HG03025 (cell line): ENCODE results near the gene OR6K2.

Source experiments
- ATAC-seq: cut with Tn5 transposase; IDR thresholded peaks from one replicate; pipeline ENCODE4 v1.9.1; 2021; ENCODE audit warnings: mild to moderate bottlenecking, moderate library complexity; ENCODE audit not compliant: unreplicated experiment, low FRiP score

OR6K2 gene

DNA sequence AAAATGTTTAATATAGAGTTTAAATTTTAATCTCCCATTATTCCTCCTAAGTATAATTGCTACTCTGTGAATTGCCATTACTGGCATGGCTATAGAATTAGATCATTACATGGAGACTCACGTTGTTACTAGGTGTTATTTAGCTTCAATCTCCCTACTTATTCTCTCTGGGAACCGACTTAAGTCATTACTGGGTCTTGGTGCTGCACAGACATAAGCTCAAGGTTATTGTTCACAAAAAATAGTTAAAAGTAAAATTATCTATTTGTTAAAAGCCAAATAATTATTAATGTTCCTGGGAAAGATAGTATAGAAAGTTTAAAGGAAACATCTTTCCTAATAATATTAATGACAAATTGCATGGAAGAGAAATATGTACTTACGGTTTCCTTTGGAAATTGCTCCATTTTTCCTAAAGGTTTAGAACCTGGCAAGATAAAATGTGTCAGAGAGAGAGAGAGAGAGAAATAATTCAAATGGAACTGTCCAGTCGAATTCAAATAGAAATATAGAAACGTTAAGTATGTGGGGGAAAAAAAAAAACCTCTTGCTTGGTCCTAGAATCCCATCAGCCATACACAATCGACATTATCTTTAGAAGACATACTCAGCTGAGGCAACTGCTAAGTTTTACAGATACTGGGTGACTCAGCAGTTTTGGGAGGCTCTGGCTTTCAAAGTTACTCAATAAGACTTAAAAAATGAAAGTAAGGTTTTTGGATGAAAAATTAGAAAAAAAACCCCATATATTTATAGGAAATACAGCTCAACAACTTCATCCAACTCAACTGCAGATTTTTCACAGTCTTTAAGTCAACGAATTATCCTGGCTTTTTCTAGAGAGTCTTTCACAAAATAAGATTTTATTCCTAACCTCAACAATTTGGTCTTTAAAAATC lies 14.1 kb downstream of the OR6K2 start, which contains the start of gene SPTA1:
TSS of gene SPTA1 (minus strand) at position 605 of the 899 bp plus-strand sequence. CDS start at position 407, 198 bp downstream.
- ATAC-seq, result no peak

DNA sequence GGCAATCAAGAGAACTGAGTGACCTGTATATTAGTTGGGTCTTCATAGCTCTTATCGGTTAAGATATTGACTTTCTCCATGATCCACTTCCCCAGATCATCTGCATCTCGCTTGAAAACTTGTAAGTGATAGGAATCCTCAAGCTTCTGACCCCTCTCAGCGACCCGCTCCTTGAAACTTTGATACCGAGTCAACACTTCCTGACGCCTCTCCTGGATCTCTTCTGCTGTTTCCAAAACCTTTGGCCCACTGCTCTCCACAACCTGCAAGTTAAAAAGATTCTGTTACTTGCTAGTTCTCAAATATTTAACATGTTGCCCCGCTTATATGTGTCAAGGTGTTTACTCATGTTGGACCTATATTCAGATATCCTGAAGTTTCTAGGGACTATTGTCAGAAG lies 15.4 kb downstream of the OR6K2 start:
- no peak for ATAC-seq

DNA sequence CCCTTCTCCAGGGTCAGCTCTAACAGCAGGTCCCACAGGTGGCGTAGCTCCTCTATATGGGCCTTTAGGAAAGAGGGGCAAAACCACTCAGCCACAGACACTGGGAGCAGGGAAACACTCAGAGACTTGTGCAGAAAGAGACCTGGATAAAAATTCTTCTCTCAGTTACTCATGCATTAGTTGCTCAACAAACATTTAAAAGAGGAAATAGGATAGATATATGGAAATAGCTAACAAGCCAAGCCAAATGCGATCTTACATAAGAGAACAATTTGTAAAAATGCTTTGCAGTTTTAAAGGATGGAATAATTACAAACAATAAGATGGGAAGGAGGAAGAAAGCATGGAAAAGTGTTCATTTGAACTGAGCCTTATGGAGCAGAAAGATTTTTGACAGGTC lies 18.8 kb downstream of the OR6K2 start:
- ATAC-seq, result no peak

DNA sequence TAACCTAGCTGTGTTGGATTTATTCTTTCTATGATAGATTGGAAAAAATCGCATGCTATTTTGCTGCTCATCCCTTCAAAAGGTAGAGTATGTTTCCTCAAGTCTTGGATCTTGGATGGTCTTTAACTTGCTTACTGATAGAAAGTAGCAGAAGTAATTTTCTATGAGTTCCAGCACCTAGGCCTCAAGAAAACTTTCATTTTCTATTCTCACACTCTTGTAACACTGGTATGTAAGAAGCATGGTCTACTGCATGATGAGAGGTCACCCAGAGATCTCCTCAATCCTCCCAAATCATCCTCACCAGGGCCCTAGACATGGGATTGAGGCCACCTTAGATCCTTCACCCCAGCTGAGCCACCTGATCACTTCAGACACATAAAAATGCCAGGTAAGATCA lies 21.2 kb downstream of the OR6K2 start:
- ATAC-seq, result no peak

DNA sequence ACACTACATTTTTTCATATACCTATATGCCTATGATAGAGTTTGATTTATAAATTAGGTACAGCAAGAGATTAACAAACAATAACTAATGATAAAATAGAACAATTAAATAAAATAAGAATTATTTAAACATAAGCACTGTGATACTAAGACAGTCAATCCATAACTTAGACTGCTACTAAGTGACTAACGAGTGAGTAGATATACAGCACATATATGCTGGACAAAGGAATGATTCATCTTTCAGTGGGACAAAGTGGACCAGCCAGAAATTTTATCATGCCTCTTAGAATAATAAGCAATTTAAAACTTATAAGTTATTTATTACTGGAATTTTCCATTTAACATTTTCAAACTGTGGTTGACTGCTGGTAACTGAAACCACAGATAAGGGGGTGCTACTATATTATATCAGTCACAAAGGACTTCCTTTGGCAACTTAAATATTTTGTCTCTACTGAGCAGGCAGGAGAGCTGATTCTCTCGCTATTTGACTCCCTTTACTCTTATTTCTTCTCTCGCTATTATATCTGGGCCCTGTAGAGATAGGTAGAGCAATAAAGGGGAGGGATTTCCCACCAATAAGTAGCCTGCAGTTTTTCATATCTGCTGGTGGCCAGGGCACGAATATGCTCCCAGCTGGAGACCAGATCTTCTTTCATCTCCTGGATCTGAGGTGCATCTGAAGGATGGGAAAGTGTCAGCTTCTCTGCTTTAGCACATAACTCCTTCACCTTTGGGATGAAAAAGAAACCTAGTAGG lies 24.7 kb downstream of the OR6K2 start:
- no peak for ATAC-seq

- ATAC-seq, result no peak
These were observed 26.1 kb downstream of the OR6K2 start for GRCh38 chr1:158674302-158674701.

GRCh38 chr1:158666037-158666436 lies 34.4 kb downstream of the OR6K2 start:
- no peak for ATAC-seq

DNA sequence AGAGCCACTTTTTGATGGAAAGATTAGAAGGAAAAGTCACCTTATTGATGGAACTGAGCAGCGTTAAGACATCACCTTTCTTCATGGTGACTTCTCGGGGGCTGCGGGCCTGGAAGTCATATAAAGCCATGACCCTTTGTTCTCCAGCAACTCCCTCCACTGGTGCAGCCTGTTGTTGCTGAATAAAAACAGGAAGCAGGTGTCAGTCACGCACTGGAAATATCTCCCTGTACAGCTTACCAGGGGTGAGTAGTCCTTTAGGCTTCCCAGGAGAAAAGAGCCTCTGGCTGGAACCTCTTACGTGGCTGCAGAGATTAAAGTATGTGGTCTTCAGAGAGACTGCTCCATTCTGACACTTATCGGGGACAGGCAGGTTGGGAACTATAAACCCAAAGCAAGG lies 45.9 kb downstream of the OR6K2 start:
- no peak for ATAC-seq

DNA sequence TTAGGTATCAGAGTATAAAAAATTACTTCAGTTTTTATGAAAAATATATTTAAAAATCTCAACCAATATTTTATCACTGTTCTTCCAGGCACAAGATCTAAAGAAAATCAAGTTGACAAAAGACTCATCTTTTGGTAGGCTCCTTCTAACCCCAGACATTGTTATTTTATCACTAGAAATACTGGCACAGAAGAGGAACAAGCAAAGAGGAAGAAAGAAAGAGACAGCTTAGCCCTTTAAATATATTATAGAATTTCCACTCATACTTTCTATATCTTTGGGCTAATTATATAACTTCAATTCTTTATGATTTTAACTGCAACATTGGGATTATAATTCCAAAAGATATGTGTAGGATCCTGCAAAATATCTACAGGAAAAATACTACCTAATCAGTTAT lies 46.4 kb downstream of the OR6K2 start:
- ATAC-seq, result no peak

DNA sequence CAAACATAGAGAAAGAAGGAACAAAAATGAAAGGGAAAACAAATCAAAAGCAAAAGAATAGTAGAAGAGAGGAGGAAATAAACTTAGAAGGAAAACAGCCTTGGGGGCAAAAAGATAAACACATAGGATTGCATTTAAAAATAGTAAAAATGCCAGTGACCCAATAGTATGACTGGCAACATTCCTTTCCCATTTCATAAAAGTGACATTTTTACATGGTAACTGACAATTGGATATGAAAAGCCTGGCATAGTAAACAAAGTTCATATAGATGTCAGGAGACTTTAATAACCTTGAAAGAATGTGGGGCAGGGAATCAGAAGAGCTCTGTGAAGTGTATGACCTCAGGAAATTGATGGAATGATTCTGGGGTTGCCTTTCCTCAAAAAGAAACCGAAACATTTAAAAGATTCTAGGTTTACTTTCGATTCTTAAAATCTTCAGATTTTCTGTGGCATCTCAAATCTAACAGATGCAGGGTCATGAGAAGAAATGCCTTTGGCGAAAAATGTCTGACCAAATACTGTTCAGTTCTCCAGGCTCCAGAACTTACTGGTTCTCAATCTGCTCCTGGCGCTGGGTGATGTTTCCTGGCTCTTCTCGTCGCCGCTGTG lies 47.6 kb downstream of the OR6K2 start:
- no peak for ATAC-seq
